ENCODE measurements around the gene ATP6V0C. TPM values are rescaled to one million over a fixed set of nuclear protein-coding genes. Genes with fewer than 3 reads are reported as not detected.

Gene ATP6V0C
- total and polyA plus RNA-seq, 4 donors: 17.6 to 132 (median 60.6) TPM

GRCh38 chr16:2490190-2491105 lies 23.3 kb upstream of the ATP6V0C start:
- H3K9me3 ChIP-seq (ENCODE audit: control insufficient read depth in 4 of 4, low read length in 3 of 4): no peaks in the 10 kb centered on the region
- H3K27me3 ChIP-seq (ENCODE audit: control insufficient read depth in 4 of 4, insufficient read depth in 4 of 4, low read length in 3 of 4): no peaks in the 10 kb centered on the region
- no peak for DNase-seq (ENCODE audit: low spot score)
- H3K27ac ChIP-seq (ENCODE audit: low read depth in 1 of 2, low read length in 2 of 2): no peak overlapping the region
- no peak for TF ChIP-seq ATF3 (IDR thresholded peaks at IDR 0.05)
- H3K4me3 ChIP-seq (ENCODE audit: low read depth in 1 of 3, low read length in 3 of 3): no peak overlapping the region
- WGBS: 94% methylated on average over 23 of the region's 23 CpGs
- H3K4me1 ChIP-seq (ENCODE audit: control insufficient read depth in 4 of 4, insufficient read depth in 4 of 4, low read length in 3 of 4): peaks cover 5 to 14% (median 9%) of the 10 kb centered on the region in 4 donors
- peaks cover 0 to 4% (median under 1%) of the 10 kb centered on the region in 4 donors for H3K36me3 ChIP-seq (ENCODE audit: control insufficient read depth in 4 of 4, insufficient read depth in 3 of 4, low read depth in 1 of 4, low read length in 3 of 4)
- H3K9ac ChIP-seq (ENCODE audit: low read depth in 1 of 2, low read length in 2 of 2): no peak overlapping the region

GRCh38 chr16:2492292-2492691 lies 21.5 kb upstream of the ATP6V0C start:
- Histone ChIP-seq H3K4me3 (ENCODE audit: low read depth in 1 of 3, low read length in 3 of 3) (no peak overlapping the region), H3K4me1 (ENCODE audit: control insufficient read depth in 4 of 4, insufficient read depth in 4 of 4, low read length in 3 of 4) (peaks cover 2 to 13% (median 6%) of the 10 kb centered on the region in 4 donors), H3K9me3 (ENCODE audit: control insufficient read depth in 4 of 4, low read length in 3 of 4) (no peaks in the 10 kb centered on the region), H3K27ac (ENCODE audit: low read depth in 1 of 2, low read length in 2 of 2) (no peak overlapping the region), H3K27me3 (ENCODE audit: control insufficient read depth in 4 of 4, insufficient read depth in 4 of 4, low read length in 3 of 4) (no peaks in the 10 kb centered on the region), H3K36me3 (ENCODE audit: control insufficient read depth in 4 of 4, insufficient read depth in 3 of 4, low read depth in 1 of 4, low read length in 3 of 4) (peaks cover 0 to 12% (median under 1%) of the 10 kb centered on the region in 4 donors), H3K9ac (ENCODE audit: low read depth in 1 of 2, low read length in 2 of 2) (no peak overlapping the region)
- DNase-seq (ENCODE audit: low spot score): no peak
- TF ChIP-seq HNF4A (conservative IDR thresholded peaks at IDR 0.05) (no peak), FOXA2 (IDR thresholded peaks at IDR 0.05) (no peak), GABPA (IDR thresholded peaks at IDR 0.05 in 1 of 2, conservative IDR thresholded peaks at IDR 0.05 in 1 of 2) (no peak), HNF4G (IDR thresholded peaks at IDR 0.05) (no peak), SP1 (IDR thresholded peaks at IDR 0.05) (no peak), ATF3 (IDR thresholded peaks at IDR 0.05) (no peak), FOXA1 (IDR thresholded peaks at IDR 0.05) (no peak), REST (IDR thresholded peaks at IDR 0.05) (no peak), RAD21 (IDR thresholded peaks at IDR 0.05) (no peak), RXRA (IDR thresholded peaks at IDR 0.05) (no peak)
- 74% methylated on average over 13 of the region's 13 CpGs for WGBS

- Histone ChIP-seq H3K36me3 (ENCODE audit: control insufficient read depth in 4 of 4, insufficient read depth in 3 of 4, low read depth in 1 of 4, low read length in 3 of 4) (peaks cover 0 to 12% (median 2%) of the 10 kb centered on the region in 4 donors), H3K4me3 (ENCODE audit: low read depth in 1 of 3, low read length in 3 of 3) (no peak overlapping the region), H3K4me1 (ENCODE audit: control insufficient read depth in 4 of 4, insufficient read depth in 4 of 4, low read length in 3 of 4) (peaks cover 11 to 26% (median 19%) of the 10 kb centered on the region in 4 donors), H3K9me3 (ENCODE audit: control insufficient read depth in 4 of 4, low read length in 3 of 4) (no peaks in the 10 kb centered on the region), H3K9ac (ENCODE audit: low read depth in 1 of 2, low read length in 2 of 2) (no peak overlapping the region), H3K27ac (ENCODE audit: low read depth in 1 of 2, low read length in 2 of 2) (no peak overlapping the region), H3K27me3 (ENCODE audit: control insufficient read depth in 4 of 4, insufficient read depth in 4 of 4, low read length in 3 of 4) (no peaks in the 10 kb centered on the region)
- TF ChIP-seq ZBTB33 (IDR thresholded peaks at IDR 0.05) (no peak), GABPA (IDR thresholded peaks at IDR 0.05 in 1 of 2, conservative IDR thresholded peaks at IDR 0.05 in 1 of 2) (no peak), ATF3 (IDR thresholded peaks at IDR 0.05) (no peak), YY1 (IDR thresholded peaks at IDR 0.05) (no peak)
- WGBS: 84% methylated on average over 6 of the region's 6 CpGs
- no peak for DNase-seq (ENCODE audit: low spot score)
Measured at GRCh38 chr16:2493605-2494004, 20.1 kb upstream of the ATP6V0C start.

Data from liver (tissue), 9 donors.